Adrenal gland (tissue), 12 donors: ENCODE measurements around the gene SEC14L3. TPM values are rescaled to one million over a fixed set of nuclear protein-coding genes. Genes with fewer than 3 reads are reported as not detected.

Experiments used
- DNase-seq, 7 donors: peaks; one replicate each; pipeline ENCODE4 v3.0.0-alpha.2; 2019 to 2020
- H3K27ac ChIP-seq, 5 donors: fragments of 200-600 bp; sonication (generic) in 4 of 5; 1 replicate in 3 of 5; 2 replicates in 2 of 5; pipeline versions ENCODE4 v1.5.1 to v1.8.0; 2016 to 2020; ENCODE audit warnings: mild to moderate bottlenecking in 1 of 5
- H3K27me3 ChIP-seq: fragments of 200-600 bp; 2 replicates; pipeline ENCODE4 v1.8.0; 2021
- H3K36me3 ChIP-seq, 2 donors: fragments of 200-600 bp; replicated peaks in 1 of 2; 1 replicate in 1 of 2; 2 replicates in 1 of 2; pipeline versions ENCODE4 v1.5.1 to v1.8.0; 2018 to 2022
- H3K4me1 ChIP-seq, 2 donors: fragments of 200-600 bp; replicated peaks in 1 of 2; 1 replicate in 1 of 2; 2 replicates in 1 of 2; pipeline versions ENCODE4 v1.5.1 to v1.8.0; 2018 to 2021
- H3K4me3 ChIP-seq, 4 donors: fragments of 200-600 bp; sonication (generic) in 3 of 4; one replicate each; pipeline ENCODE4 v1.5.1; 2016 to 2018
- H3K9me3 ChIP-seq, 3 donors: fragments of 200-600 bp; sonication (generic) in 1 of 3; replicated peaks in 1 of 3; 1 replicate in 2 of 3; 2 replicates in 1 of 3; pipeline versions ENCODE4 v1.5.1 to v1.8.0; 2016 to 2021
- POLR2A ChIP-seq, 2 donors: fragments of 450-650 bp; IDR thresholded peaks; one replicate each; pipeline ENCODE4 v1.6.1; 2017; ENCODE audit warnings: antibody characterized with exemption in 2 of 2, mild to moderate bottlenecking in 2 of 2, moderate library complexity in 1 of 2
- WGBS, 4 donors: extraction: QIAGEN DNeasy Blood & Tissue Kit in 2 of 4; methylation state at CpG; one replicate each; pipeline versions ENCODE4 v1.1.5 to v1.1.7; 2013 to 2017; 5-methylcytosine and 5-hydroxymethylcytosine counted together
- intact Hi-C, 2 donors: fragments of 100-400 bp; cut with DNase I; formaldehyde crosslinking; loops; one replicate each; pipeline versions ENCODE4 v1.14.1 to v1.15.0; 2022 to 2023
- polyA plus RNA-seq, 3 donors: library from polyadenylated mRNA; stranded (reverse); fragments of 200-250 nt in 2 of 3; fragments of 350-450 nt in 1 of 3; fragmentation: Illumina TruSeq in 1 of 3; extraction: RNeasy Lipid Tissue Mini Kit (QIAGEN cat#74804) in 1 of 3; gene quantifications; one replicate each; pipeline ENCODE4 v1.2.3, GENCODE V29; 2013 to 2014
- total RNA-seq, 9 donors: library from RNA; depleted of rRNA in 4 of 9; stranded (reverse); fragments of >200 nt in 4 of 9; fragments of 120-200 nt in 1 of 9; fragmentation: NEBNext Ultra II Directional in 1 of 9; extraction: Animal tissue kit (Norgen Biotek cat#: 25700) in 1 of 9; gene quantifications; one replicate each; pipeline versions ENCODE4 v1.1.0 to v1.2.4, GENCODE V29; 2013 to 2023
- TF ChIP-seq, protein P1 (sequence below), 6 experiments: fragments of 450-650 bp in 4 of 6; fragments of 200-600 bp in 2 of 6; sonication (generic) in 1 of 6; IDR thresholded peaks; 1 replicate in 5 of 6; 2 replicates in 1 of 6; pipeline versions ENCODE4 v1.5.1 to v1.8.0; 2016 to 2021; ENCODE audit warnings: antibody characterized with exemption in 6 of 6, mild to moderate bottlenecking in 2 of 6, moderate library complexity in 1 of 6
- donor health status: healthy with polysubstance abuse.
- donor health status: Bipolar disorder and iron deficiency.
- donor health status: DM: yes; HTN: yes; CAD: no.
- donor health status: DM: no; HTN: no; CAD: no.
- donor health status: DM: no; HTN: no; CAD: no.
- donor health status: DM: yes; HTN: yes; CAD: no.

Gene SEC14L3
- total and polyA plus RNA-seq, 12 donors, result 0.27 TPM; not detected in 11

DNA sequence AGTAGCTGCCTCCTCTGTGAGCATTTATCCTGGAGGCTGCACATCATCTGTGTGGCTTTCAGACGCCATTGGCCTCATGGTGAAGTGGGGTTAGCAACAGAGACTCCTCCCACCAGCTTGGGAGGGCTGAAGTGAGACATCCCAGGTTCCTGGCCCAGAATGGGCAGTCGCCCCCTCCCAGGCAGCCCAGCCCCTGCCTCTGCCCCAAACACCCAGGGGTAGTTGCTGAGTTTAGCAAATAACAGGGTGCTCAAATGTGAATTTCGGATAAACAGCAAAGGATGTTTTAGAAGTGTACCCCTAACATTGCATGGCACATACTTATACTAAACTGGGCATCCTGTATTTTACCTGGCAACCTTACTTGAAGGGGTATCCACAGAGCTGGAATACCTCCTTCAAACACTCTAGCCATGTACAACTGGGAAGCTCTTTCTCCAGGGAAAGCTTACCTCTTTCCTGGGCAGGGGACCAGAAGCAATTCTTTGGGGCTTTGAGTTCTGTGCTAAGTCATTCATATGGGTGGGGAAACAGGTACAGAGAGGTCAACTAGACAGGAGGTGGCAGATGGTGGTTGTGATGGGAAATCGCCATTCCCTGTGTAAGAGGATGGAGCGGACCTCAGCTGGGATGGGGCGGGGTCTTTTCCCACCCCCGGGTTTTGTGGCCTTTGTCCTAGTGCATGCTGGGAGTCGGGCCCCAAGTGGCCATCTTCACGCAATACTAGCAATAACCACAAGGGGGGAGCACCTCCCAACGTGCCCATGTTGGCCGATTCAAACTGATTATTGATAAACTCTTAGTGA is 27.0 kb downstream of the SEC14L3 start:
- intact Hi-C loops, result loop anchor here in 1 of 2 donors (5.0 kb wide), 1 partner anchor 42 kb away; no protein-coding TSS in a partner anchor
- DNase-seq, result peak in 6 of 7 donors; percentile 39 to 76 (median 56)
- Histone ChIP-seq H3K9me3 (no peaks in the 10 kb centered on the region), H3K27ac (peak overlapping the region in 2 of 5 donors; percentile 69 to 76), H3K4me3 (no peak overlapping the region), H3K27me3 (no peaks in the 10 kb centered on the region), H3K4me1 (peaks cover 9 to 13% of the 10 kb centered on the region in 2 donors), H3K36me3 (no peaks in the 10 kb centered on the region)
- TF ChIP-seq, protein P1, sequence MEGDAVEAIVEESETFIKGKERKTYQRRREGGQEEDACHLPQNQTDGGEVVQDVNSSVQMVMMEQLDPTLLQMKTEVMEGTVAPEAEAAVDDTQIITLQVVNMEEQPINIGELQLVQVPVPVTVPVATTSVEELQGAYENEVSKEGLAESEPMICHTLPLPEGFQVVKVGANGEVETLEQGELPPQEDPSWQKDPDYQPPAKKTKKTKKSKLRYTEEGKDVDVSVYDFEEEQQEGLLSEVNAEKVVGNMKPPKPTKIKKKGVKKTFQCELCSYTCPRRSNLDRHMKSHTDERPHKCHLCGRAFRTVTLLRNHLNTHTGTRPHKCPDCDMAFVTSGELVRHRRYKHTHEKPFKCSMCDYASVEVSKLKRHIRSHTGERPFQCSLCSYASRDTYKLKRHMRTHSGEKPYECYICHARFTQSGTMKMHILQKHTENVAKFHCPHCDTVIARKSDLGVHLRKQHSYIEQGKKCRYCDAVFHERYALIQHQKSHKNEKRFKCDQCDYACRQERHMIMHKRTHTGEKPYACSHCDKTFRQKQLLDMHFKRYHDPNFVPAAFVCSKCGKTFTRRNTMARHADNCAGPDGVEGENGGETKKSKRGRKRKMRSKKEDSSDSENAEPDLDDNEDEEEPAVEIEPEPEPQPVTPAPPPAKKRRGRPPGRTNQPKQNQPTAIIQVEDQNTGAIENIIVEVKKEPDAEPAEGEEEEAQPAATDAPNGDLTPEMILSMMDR (IDR thresholded peaks at IDR 0.05), result peak; percentile 57 to 74 (median 70)
- TF ChIP-seq POLR2A (IDR thresholded peaks at IDR 0.05), result no peak
- WGBS, 4 donors, result 19 to 30% (median 27%) methylated on average over 8 to 11 of the region's 11 CpGs

DNA sequence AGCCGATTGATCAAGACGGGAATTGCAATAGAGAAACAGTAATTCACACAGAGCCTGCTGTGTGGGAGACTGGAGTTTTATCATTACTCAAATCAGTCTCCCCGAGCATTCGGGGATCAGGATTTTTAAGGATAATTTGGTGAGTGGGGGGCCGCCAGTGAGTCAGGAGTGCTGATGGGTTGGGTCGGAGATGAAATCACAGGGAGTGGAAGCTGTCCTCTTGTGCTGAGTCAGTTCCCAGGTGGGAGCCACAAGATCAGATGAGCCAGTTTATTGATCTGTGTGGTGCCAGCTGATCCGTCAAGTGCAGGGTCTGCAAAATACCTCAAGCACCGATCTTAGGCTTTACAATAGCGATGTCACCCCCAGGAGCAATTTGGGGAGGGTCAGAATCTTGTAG is 30.7 kb downstream of the SEC14L3 start:
- 76 to 91% (median 78%) methylated on average over 7 to 9 of the region's 9 CpGs for WGBS, 4 donors
- intact Hi-C loops, result no loop called here
- H3K4me3 ChIP-seq, result no peak overlapping the region
- TF ChIP-seq POLR2A (IDR thresholded peaks at IDR 0.05), result no peak
- TF ChIP-seq, protein P1 (IDR thresholded peaks at IDR 0.05), result no peak
- peaks cover 8 to 9% of the 10 kb centered on the region in 2 donors for H3K4me1 ChIP-seq
- H3K9me3 ChIP-seq, result no peaks in the 10 kb centered on the region
- no peaks in the 10 kb centered on the region for H3K27me3 ChIP-seq
- no peaks in the 10 kb centered on the region for H3K36me3 ChIP-seq
- no peak overlapping the region for H3K27ac ChIP-seq
- no peak for DNase-seq

DNA sequence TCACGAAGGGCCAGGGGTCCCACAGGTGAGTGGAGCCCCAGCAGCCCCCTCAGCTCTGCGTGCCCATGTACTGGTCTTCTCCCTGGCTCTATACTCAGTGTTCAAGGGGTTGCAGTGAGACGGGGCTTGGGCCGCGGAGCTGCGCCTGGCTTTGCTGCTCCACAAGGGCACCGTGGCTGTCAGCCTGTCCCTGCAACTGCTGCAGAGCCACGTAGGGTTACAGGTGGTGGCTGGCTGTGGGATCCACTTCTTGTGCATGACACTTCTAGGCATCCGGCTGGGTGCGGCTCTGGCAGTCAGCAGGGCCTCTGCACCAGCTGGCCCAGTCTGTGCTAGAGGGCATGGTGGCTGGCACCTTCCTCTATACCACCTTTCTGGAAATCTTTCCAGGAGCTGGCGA is 32.0 kb downstream of the SEC14L3 start:
- TF ChIP-seq POLR2A (IDR thresholded peaks at IDR 0.05), result no peak
- TF ChIP-seq, protein P1 (IDR thresholded peaks at IDR 0.05), result no peak
- Histone ChIP-seq H3K9me3 (no peaks in the 10 kb centered on the region), H3K4me1 (no peaks in the 10 kb centered on the region), H3K4me3 (no peak overlapping the region), H3K36me3 (no peaks in the 10 kb centered on the region), H3K27me3 (no peaks in the 10 kb centered on the region), H3K27ac (no peak overlapping the region)
- WGBS, 4 donors, result 82 to 85% (median 84%) methylated on average over 3 to 11 of the region's 11 CpGs
- no peak for DNase-seq
- intact Hi-C loops, result no loop called here

DNA sequence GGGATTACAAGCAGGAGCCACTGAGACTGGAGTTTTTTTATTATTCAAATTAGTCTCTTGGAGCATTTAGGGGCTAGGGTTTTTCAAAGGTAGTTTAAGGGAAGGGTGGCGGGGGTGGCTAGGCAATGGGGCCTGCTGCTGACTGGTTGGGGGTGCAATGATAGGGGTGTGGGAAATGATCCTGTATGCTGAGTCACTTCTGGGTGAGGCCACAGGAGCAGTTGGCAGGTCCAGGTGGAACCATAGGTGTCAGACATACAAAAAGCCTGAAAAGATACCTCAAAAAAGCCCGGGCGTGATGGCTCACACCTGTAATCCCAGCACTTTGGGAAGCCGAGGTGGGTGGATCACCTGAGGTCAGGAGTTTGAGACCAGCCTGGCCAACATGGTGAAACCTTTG is 32.6 kb downstream of the SEC14L3 start:
- 84 to 95% (median 91%) methylated on average over 4 of the region's 4 CpGs for WGBS, 4 donors
- no peaks in the 10 kb centered on the region for H3K4me1 ChIP-seq
- H3K27ac ChIP-seq, result no peak overlapping the region
- no peaks in the 10 kb centered on the region for H3K36me3 ChIP-seq
- H3K27me3 ChIP-seq, result no peaks in the 10 kb centered on the region
- TF ChIP-seq, protein P1 (IDR thresholded peaks at IDR 0.05), result no peak
- TF ChIP-seq POLR2A (IDR thresholded peaks at IDR 0.05), result no peak
- no peaks in the 10 kb centered on the region for H3K9me3 ChIP-seq
- H3K4me3 ChIP-seq, result no peak overlapping the region
- intact Hi-C loops, result no loop called here
- no peak for DNase-seq
